Hippocampal formation (tissue), 2 donors: Measurements from ENCODE around the gene TSPAN14.

Source experiments
- DNase-seq, 2 donors: peaks; one replicate each; lab custom pipeline; 2025; lab: John Stamatoyannopoulos, UW

TSPAN14 gene

DNA sequence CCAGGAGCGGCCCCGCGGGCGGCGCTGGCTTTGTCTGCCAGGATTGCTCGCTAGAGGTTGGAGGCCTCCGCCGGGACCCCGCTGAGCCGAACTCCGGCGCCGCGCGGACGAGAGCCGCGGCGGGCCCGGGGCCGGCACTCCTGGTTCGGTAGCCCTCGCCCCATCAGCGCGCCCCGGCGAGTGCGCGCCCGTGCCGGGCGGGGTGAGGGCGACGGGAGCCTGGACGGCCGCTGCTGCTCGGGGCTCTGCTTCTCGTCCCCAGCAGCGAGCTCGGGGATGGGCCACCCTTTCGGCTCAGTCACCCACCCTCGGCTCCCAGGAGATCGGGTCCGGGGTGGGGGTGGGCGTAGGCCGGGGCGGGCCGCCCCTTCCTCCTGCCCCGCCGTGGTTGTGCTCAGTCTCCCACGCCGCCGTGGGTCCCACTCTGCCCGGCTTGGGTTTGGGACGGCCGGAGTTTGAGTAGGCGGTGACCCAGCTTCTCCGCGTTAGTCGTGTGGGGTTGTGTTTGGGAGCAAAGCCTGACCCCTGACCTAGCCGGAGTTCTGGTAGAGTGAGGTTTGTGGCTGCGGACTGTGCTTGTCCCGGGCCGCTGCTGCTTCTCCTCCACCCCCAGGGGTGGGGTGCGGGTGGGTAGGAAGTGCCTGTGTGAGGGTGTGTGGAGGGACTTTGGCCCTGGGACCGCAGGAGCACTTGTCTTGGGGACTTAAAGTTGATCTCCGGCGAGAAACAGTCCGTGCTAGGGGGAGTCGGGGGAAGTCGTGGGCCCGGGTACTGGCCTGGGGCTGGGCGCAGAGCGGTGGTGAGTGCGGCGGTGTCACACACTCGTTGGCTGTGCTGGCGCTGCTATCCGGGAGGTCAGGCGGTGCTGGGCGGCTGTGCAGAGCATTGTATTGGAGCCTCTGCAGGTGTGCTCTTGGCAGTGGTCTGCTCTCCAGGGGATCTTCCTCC lies 677 bp downstream of the TSPAN14 start:
- DNase-seq = no peak

DNA sequence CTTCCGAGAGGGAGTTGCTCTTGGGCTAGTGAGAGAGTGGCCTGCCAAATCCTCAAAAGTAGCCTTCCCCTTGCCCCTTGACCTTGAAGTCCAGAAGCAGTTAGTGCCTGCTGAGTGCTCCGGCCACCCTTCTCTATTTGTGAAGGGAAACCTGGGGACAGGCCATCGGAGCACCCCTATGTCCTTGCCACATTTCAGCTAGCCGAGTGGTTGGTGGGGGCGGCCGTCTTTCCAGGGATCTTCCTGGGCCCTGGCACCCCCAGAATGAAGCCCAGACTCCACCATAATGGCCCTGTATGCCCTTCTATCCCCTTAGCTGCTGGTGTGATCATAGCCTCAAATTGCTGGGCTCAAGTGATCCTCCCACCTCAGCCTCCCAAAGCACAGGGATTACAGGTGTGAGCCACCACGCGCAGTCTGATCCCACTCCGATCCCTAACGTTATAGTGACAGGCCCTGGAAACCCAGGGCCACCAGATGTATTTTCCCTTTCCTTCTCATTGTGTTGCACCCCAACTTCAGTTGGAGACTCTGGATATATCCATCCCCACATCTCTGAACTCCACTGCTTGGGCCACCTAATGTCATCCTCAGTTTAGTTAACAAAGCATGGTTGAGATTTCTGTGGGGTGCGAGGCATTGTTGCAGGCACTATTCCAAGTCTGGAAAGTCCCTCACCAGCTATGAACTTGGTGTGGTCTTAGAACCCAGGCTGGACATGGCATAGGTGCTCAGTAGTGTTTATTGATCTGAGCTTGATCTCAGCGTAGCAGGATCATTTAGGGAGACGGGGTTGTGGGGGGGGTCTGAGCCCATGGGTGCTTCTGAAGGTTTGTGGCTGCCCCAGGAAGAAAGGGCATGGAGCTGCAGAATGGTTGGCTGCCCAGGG lies 1.6 kb downstream of the TSPAN14 start:
- no peak for DNase-seq

DNA sequence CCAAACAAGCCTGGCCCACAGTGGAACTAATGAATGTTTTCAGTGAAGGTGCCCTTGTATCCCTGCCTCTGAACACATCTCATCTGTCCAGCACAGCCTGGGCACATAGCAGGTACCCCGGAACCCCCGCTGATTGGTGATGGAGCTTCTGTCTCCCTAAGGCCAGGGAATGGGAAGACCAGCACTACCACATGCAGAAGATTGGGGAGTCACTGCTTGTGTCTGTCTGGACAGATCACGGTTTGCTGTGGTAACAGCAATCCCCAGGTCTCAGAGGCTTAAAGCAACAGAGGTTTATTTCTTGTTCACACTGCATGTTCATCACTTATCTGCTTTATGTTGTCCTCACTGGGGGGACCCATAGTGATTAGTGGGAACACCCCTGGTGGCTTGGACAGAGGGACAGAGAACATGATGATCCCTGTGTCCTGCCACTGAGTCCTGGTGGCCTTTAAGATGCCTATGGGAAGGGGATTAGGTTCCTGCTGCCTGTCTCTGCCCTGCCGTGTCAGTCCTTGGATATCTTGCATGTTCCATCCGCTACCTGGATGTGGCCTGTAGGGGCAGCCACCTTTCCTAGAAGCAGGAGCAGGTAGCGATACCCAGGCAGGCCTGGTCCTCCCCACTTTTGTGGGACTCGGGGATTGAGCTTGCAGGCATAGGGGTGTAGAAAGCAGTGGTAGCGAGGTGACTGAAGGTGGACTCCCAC lies 3.6 kb downstream of the TSPAN14 start:
- DNase-seq = no peak

DNA sequence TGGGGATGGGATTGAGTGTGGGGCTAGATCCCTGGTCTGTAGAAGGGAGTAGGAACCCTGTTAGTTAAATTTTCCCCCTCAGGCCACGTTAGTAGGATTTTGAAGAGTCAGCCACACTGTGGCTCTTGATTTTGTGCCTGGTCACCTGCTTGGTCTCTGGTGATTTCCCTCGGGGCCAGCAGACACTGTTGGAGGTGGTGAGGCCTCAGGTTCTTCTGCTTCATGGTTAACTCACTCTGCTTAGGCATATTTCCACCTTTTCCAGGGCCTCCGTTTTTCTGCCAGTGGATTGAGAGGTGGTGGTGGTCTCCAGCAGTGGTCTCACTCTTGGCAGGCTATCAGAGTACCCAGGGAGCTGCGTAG lies 4.1 kb downstream of the TSPAN14 start:
- no peak for DNase-seq

DNA sequence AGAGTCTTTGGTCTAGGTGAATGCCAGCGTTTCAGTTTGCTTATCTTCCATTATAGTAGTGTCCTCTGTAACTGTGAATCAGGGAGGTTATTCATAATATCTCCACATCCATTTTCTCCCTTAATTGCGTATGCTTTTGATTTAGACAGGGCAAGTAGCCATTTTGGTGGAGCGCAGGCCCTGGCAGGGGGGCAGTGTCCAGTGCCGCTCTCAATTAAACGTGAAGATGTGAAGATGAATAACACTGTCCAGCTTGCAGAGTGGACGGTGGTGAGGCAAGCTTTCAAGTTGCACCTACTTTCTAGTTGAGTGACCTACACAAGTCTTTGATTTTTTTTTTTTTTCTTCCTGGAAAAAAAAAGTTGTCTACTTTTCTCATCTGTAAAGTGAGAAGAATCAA lies 4.5 kb downstream of the TSPAN14 start:
- no peak for DNase-seq

DNA sequence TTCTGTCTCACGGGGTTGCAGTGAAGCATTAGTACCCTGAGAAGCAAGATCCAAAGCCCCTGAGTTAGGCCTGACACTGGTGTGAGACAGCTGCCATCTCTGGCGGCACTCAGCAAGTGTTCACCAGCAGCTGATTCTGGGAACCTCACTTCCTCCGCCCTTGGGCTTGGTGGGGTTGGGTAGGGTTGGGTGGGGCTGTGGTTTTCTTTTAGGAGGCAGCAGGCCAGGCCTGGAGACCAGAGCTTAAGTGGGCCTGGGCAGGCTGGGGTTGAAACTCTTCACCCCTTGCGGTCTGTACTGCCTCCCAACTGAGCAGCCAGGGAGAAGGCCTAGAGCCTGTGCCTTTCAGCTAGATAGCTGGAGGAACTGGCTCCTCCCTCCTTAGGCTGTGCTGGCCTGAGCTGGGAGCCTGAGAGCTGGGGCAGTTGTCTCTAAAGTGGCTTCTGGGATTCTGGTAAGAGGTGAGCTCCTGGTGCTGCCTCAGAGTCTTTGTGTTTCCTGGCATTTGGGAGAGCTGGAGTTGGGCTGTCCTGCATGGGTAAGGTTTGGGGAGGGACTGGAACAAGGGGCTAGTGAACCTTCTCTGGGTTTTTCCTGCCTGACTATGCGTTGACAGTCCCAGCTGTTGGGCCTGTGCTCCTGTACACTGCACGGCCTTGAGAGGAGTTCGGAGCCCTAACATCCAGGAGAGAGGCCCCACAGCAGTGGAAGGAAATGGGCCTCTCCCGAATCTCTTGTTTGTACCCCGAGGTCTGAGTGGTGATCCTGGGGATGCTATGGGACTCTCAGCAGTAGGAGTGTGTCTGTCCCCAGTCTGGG lies 5.1 kb downstream of the TSPAN14 start:
- DNase-seq = no peak

DNA sequence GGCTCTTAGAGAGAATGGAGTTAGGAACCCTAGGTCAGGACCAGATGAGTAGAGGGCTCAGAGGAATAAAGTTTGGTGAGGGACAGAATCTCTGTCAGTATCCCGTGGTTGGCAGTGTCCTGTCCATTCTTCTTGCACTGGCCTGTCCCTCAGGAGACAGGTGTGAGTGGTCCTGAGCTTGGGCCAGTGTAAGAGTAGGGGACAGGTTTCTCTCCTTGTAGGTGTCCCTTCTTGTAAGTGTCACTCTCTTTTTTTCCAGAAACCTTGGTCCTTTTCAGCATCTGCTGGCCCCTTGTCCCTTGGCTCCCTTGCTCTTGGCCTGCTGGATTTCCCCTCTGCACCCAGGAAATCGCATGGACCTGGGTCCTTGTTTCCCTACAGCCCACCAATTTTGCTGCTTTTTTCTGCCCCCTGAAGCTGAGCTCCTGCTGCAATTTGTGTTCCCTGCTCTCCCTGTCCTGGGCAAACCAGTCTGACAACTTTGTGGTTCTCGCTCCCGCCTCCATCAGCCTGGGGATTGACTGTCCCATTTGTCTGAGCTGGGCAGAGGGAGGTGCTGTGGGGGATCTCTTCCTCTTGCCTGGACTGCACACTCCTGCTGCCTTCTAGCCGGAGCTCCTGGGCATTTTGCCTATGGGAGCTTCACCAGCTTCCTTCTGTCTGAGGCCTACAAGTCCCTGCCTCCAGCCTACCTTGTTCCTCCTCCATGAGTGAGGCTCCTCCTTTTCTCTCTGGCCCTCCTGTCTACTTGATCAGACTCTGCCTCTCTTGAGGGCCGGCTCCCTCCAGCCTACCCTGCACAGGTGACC lies 6.5 kb downstream of the TSPAN14 start:
- DNase-seq = peak; percentile 63 to 64

DNA sequence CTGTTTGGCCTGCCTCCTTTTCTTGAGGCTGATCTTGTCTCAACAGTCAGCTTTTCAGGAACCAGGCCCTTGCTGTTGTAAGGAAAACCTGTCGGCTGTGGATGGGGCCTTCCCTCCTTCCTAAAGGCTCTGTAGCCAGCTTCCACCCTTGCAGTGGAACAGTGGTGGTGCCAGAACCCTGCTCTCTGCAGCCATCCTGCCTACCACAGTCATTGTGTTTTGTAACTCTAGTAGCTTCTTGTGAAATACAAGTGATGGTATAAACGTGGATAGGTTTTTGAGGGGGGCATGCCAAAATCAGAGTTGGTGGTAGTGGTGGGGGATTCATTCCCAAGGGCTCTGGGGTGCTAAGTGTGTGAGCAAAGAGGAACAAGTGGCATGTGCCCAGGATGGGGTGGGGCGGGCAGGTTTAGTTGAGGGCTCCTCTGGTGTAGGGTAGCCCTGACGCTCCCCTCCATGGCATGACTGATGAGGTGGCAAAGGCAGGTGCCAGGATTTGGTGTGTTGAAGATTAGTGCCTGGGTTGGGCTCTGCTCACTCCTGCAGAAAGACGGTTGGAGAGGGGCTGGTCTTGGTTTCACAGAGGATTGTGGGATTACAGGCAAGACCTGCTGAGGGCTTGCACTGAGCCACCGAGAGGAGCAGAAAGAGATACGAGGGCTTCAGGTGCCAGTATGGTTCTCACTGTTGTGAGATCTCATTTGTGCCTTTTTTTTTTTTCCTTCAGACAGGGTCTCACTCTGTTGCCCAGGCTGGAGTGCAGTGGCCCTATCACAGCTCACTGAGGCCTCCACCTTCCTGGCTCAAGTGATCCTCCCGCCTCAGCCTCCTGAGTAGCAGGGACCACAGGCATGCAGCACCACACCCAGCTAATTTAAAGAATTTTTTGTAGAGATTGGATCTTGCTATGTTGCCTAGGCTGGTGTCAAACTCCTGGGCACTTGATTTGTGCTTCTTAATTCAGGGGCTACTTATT lies 7.4 kb downstream of the TSPAN14 start:
- DNase-seq = no peak

DNA sequence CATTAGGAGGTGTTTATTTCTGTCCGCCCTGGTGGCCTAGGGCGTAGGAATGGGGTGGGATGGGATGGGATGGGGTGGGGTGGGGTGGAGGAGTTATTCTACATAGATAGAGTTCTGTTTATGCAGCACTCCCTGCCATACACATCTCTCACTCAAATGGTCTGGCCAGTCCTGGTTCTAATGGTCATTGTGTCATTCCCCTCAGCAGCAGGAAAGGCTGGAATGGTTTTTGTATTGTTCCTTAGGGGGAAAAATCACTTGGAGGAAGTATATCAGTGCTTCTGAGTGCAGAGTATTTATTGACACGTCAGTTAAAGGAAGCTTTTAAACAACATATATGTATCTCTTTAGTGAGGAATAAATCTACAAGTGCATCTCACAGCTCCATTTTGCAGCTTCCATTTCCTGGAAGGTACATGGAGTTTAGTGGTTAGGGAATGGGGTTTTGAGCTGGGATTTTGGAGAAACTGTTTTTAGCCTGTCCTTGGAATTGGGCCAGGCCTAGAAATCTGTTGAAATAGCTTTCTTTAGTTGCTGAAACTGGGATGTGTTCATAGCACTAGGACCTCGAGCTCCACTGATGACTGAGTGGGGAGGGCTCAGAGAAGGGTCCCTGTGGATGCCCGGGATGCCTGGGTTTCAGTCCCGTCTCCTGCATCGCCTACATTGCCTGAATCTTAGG lies 8.3 kb downstream of the TSPAN14 start:
- DNase-seq = no peak

DNA sequence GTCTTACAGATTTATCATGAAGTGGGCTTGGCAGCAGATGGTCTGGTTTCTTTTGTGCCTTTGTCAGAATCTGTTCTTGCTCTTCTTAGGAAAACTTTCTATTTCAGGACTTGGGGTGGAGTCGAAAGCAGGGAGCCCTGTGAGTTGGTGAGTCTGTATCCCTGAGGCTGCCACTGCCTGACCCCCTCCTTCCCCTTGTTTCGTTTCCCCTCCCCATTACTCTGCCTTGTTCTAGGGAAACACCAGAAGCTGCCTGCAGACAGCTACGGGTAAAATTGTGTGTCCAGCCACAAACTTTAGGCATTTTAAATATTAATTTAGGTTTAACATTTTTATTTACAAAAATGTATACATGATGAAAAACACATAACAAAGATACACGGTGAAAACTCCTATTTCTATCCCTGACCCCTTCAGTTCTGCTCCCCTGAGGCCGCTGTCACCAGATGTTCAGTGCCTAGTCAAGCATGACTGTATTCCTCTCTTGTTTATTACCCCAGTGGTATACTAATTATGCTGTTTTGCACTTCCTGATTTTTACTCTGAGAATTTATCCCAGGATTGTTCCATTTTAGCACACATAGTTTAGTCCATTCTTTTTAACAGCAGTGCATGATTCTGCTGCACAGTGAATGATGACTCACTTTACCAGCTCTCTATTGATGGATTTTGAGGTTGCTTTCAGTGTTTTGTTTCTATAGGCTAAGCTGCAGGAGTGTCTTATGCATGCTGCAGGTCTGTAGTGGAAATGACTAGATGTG lies 9.1 kb downstream of the TSPAN14 start:
- no peak for DNase-seq

DNA sequence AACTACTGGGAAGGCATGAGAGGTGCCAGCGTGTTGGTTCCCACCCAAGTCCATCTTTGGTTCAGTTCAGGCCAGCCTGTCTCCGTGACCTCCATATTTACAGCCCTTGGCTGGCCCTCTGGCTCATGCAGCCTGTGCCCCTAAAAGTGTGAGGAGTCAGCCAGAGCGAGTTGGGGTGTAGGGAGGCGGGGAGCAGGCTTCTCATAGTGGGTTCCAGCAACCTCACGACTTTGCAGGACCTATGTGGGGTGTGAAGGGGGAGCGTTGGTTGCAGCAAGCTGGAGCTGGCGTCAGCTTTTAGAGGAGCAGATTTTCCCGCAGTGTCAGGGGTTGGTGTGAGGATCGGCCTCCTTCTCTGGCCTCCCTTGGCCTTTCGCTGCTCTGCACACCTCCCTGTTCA lies 9.8 kb downstream of the TSPAN14 start:
- DNase-seq = no peak

DNA sequence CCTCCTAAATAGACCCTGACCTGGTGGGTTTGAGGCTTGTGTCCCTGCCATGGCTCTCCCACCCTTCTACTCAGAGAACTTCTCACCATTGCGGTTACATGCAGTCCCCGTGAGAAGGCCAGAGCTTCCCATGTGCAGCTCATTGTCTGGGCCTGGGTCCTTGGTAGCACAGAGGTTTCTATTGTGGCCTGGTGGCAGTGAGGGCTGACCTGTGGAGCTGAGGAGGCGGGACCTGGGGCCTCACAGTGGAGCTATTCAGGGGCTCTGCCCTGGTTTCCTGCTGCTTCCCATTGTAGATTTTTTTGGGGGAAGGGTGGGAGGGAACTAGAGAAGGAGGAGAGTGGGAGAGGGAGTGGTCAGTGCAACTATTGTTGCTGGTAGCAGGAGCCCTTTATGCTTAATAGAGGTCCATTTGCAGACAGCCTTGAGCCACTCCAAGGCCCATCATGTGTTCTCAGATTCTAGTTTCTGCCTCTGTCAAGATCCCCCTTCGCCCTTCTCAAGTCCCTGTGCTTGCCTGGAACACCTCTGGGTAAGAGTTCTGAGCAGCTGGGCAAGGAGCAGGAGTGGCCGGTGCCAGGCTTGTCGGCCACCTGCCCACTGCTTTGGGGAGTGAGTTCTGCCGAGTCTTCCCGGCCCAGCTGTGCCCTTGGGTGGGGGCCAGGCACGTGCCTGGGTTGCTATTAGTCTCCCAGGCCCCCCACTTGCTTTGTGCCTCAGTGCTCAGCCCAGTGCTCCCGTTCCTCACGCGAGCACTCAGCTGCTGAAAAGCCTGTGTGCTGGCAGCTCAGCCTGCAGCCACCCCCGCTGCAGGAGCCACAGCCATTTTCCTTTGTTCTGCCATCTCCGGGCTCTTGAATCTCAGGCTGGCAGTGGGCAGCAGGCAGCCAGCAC lies 10.7 kb downstream of the TSPAN14 start:
- peak; percentile 77 to 78 for DNase-seq

DNA sequence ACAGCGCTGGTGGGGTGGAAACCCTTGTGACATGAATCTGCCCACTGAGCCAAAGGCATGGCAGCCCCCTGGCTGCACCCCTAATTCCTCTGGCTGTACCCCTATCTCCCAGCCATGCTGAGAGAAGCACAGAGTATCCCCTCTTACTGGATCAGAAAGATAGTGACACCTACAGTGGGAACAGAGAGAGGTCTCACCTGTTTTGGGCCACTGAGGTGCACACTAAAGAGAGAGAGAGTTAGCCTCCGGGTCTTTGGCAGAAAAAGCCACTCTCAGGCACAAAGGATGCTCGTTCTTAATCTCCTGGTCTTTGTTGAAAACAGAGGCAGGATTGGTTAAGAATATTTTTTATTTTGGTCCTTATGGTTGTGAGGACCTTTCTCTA lies 11.3 kb downstream of the TSPAN14 start:
- DNase-seq = no peak

DNA sequence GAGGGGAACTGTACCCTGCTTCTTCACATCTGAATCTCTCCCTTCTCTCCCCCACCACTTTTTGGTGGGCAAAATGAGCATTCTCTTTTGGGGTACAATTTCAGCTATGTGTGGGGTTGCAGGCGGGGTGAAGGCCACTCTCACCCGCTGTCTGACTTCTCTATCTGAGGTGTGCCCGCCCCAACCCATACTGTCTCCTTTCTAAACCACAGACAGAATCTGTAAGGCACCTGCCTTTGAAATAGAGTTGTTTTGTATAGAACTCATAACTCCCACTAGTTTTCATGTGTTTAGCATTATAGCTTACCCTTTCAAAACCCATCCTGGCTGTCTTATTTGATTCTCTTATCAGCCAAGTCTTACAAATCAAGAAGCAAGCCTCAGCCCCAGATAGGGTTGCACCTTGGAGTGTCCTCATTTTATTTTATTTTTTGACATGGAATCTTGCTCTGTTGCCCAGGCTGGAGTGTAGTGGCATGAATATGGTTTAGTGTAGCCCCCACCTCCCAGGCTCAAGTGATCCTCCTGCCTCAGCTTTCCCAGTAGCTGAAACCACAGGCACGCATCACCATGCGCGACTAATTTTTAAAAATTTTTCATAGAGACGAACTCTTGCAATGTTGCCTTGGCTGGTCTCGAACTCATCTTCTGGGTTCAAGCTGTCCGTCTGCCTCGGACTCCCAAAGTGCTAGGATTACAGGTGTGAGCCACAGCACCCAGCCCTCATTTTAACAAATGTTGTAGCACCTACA lies 11.9 kb downstream of the TSPAN14 start:
- DNase-seq = no peak

DNA sequence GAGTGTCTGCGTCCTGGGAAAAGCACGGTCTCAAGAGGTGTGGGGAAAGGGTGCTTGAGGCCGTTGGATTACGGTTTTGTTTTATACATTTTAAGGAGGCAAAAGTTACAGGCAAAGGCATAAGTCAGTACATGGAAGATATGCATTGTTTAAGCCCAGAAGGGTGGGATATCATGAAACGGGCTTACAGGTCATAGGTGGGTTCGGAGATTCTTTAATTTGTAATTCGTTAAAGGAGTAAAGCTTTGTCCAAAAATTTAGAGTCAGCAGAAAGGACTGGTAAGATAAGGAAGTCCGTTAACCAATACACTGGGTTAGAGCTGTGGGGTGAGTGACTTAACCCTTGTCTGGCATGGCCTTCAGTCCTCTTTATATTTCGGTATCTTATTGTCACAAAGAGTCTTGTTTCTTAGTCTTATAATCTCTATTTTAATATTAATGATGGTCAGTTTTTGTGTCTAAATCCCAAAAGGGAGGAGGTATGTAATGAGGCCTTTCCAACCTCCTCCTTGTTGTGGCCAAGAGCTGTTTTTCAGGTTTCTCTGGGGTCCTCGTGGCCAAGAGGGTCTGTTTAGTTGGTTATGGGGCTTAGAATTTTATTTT lies 12.7 kb downstream of the TSPAN14 start:
- DNase-seq = no peak

DNA sequence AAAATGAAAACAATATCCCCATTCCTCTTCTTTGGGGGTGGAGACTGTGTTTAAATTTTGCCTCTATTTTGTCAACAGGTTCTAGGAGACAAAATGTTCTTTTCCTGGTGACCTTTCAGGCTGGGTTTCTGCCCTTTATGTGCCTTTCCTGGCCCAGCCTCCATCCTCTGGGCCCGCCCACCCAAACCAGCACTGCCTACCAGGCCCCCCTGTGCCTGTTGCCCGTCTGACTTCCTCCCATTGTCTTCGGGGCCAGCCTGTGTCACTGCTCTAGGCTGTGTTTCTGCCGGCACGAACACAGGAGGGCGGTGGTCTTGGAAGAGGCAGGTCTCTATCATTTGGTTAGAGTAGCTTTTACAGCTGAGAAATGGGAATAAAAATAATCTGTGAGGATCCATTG lies 13.9 kb downstream of the TSPAN14 start:
- peak; percentile 44 to 74 for DNase-seq
